Stimulated activated CD8-positive, alpha-beta memory T cell treated with anti-CD3 and anti-CD28 coated beads, Interleukin-4, amount 100 ng/mL, for 1 hour (primary cell): ENCODE data around the gene TNRC6C.
"Not testable (repeated sequence)": the region's sequence is repeated elsewhere in the genome, so short reads cannot be mapped to it uniquely, and the experiment has no call there.

ENCODE experiments used
- DNase-seq, 2 donors: peaks; one replicate each; pipeline ENCODE4 v3.0.0-alpha.2; 2020; ENCODE audit warnings: low read depth in 2 of 2, low spot score in 1 of 2

The TNRC6C gene

DNA sequence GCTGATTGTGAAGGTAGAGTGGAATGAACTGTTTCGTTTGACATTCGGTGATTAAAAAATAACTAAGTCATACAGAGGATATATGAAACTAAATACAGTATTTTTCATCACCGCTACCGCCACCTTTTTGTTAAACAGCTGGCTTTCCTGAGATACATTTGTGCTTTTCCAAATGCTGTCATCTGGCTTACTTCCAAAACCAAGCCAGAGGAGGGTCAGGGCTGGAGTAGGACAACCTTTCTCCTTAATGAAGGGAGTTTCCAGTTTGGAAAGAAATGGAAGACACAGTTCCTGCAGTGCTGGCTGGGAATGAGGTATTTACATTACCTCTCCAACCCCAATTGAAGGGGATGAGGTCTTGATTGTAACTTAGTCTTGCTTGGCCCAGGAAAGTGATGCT, 3.2 kb downstream of the TNRC6C start:
- no peak for DNase-seq

DNA sequence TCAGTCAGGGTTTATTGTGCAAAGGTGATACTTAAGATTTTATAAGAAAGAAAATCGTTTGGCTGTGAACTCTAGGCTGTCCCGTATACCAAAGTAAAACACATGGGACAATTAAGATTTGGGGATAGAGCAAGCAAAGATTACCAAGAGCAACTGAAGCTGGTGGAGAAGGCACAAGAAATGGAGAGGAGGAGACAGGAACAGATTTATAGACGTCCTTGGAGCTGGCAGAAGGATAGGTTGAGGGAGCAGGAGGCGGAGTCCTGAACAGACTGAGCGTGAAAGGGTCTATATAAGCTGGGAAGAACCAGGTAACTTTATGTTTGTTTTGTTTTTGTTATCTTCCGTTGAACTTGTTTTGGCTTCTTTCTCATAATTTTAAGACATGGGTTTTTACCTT, 3.8 kb downstream of the TNRC6C start:
- DNase-seq = no peak

DNA sequence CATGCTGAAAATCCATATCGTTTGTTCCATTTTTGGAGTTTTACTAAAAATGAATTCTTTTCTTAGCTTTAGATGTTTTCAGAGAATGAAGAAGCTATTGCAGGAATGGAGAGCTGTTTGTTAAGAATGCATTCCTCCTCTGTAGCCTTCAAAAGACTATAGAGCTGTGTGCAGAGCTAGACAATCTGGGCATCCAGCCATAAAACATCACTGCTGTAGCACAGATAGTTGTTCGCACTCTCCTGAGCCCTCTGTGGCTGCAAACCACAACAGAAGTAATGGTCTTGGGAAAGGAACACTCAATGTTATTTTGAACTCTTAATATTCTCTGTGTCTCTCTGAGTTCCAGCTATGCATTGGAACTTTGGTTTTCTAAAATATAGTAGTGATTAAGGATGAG, 4.9 kb downstream of the TNRC6C start:
- no peak for DNase-seq

DNA sequence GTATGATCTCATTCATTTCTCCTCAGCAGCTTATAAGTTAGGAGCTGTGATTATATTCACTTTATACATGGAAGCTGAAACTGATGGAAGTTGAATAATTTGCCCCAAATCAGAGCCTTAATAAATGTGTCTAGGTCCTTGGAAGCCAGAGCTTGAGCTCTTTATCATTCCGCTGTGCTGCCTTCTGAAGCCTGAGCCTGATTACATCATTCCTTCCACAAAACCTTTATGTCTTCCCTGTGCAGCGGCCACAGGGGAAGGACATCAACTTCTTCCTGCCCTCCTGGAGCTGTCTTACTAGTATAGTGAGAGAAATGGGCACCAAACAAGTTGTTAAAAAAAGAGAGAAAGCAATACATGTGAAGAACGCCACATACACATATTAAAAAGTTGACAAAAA, 6.8 kb downstream of the TNRC6C start:
- no peak for DNase-seq

DNA sequence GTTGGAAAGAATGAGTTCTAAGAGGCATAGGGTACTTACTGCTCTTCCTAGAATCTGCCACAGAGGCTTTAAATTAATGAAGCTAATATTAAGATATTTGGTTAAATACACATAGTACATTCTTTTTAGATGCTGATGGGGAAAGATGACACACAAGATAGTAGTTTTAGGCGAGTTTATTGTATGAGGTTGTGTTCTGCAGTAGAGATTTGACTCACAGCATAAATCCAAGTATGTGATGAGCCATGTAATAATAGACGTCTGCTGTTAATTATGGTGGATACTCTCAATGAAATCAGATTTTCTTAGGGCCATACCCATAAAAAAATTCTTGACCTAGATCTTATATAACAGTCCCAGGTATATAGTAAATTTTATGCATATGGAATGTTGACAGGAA, 8.0 kb downstream of the TNRC6C start:
- no peak for DNase-seq

DNA sequence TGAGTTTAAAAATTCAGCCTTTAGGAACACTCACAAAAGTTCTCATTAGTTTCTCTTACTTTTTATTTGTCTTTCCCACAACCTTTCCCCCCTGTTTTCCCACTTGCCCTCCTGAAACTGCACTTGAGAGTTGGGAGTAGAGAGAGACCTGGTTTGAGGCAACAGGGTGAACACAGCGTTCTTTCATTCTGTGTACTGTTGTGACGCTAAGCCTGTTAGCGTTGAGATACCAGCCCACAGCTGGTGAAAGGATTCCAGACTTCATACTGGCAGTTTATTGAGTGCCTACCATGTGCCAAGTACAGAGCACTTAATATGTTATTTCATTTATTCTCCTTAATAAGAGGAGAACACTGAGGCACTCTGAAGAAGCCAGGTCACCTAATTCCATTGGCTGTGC, 10.3 kb downstream of the TNRC6C start:
- no peak for DNase-seq

DNA sequence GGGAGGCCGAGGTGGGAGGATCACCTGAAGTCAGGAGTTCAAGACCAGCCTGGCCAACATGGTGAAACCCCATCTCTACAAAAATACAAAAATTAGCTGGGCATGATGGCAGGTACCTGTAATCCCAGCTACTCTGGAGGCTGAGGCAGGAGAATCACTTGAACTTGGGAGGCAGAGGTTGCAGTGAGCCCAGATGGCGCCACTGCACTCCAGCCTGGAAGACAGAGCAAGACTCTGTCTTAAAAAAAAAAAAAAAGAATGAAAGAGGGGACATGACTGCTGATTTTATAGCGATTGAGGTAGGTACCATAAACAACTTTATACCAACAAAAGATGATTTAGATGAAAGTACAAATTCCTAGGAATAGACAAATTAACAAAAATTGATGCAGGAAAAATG, 13.8 kb downstream of the TNRC6C start:
- not testable (repeated sequence) for DNase-seq

DNA sequence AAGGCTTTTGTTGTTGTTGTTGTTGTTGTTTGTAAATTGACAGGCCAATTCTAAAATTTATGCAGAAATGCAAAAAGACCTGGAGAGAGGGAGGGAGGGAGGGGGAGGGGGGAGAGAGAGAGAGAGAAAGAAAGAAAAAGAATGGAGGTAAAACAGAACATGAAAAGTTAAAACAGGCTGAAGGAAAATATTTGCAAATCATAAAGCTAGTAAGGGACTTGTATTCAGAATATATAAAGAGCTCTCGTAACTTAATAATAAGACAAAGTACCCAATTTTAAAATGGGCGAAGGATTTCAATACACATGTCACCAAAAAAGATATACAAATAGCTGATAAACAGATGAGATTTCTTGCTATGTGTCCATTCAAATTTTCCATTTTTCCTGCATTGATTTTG, 15.4 kb downstream of the TNRC6C start:
- no peak for DNase-seq

DNA sequence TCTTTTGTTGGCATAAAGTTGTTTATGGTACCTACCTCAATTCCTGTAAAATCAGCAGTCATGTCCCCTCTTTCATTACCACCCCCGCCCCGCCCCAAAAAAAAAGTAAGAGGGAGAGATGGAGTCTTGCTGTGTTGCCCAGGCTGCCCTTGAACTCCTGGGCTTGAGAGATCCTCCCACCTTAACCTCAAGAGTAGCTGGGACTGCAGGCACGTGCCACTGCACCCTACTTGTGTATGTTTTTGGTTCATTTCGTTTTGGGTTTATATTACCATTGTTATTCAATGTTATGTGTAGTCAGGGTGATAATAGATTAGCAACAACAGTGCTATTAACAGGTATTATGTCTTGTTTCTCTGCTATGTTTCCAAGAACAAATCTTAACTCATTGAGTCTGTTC, 15.9 kb downstream of the TNRC6C start:
- no peak for DNase-seq

DNA sequence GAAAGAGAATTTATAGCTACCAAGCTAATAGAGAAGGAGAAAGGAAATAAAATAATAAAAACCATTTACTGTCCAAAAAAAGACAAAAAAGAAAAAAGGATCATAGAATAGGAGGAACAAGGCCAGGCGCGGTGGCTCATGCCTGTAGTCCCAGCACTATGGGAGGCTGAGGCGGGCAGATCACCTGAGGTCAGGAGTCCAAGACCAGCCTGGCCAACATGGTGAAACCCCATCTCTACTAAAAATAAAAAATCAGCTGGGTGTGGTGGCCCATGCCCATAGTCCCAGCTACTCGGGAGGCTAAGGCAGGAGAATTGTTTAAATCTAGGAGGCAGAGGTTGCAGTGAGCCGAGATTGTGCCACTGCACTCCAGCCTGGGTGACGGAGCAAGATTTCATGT, 23.9 kb downstream of the TNRC6C start:
- not testable (repeated sequence) for DNase-seq

DNA sequence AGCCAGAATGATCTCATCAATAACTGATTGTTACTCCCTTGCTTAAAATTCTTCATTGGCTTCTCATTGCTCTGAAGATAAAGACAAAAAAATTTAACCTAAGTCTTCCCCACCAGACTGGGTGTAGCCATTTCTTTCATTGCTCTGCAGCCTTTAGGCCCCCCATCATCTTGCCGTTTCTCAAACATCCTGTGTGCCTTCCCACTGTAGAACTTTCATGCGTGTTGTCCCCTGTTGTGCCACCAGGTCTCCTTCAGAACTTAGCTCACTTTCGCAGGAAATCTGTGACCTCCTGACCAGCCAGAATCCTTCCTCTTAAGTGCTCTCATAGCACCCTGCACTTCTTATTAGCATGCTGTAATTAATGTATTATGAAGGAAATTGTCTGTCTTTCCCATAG, 31.8 kb downstream of the TNRC6C start:
- no peak for DNase-seq

DNA sequence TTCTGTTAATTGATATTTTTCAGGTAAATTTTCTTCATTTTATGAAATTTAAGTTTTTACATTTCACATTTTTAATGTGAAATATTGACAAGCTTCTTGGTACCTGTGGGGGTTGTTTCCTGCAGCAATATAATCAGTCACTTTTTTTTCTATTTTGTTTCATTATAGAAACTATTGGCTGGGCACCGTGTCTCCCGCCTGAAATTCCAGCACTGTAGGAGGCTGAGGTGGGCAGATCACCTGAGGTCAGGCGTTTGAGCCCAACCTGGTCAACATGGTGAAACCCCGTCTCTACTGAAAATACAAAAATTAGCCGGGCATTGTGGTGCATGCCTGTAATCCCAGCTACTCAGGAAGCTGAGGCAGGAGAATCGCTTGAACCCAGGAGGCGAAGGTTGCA, 35.2 kb downstream of the TNRC6C start:
- DNase-seq = not testable (repeated sequence)

DNA sequence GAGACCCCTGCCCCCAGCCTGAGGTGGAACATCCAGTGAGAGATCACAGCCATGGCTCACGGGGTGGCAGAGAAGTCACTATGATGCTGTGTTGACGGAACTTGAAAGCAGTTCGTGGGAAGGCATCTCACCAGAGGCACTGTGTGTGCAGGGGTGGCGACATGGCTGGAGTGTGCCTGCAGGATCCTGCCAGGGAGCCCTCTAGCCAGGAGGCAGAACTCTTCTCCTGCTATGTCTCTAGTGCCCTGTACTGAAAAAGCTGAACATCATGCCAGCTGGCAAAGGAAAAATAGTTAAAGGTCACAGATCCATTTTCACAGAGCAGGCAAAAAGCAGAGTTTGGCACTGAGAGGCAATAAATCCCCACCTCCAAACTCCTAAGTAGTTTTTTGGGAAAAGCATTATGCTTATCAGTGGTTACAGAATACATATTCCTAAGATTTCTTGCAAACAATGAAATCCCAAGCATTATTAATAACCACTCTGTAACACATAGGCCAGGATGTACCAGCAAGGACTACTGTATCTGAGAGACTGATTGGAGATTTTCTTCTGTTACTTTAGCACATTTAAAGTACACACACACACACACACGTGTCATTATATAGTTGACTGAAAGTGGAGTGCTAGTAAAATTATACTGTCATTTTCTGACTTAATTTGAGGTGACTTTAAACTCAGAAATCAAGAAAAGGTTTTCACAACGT, 36.8 kb downstream of the TNRC6C start:
- no peak for DNase-seq

DNA sequence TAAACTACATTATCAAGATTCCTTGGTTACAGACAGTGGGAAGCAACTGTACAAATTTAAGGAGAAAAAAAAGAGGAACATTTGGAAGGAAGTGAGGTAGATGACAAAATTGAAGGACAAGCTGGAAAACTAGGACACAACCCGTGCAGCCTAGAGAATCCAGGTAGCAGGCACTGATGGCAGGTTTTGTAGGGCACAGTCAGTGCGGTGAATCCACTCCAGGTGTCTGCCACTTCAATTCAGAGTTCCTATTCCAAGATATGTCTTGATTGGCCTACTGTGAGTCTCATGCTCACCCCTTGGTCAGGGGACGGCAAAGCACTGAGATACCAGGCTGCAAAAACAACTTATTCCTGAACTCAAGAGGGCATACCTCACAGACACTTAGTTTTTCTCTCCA, 37.8 kb downstream of the TNRC6C start:
- DNase-seq = no peak

DNA sequence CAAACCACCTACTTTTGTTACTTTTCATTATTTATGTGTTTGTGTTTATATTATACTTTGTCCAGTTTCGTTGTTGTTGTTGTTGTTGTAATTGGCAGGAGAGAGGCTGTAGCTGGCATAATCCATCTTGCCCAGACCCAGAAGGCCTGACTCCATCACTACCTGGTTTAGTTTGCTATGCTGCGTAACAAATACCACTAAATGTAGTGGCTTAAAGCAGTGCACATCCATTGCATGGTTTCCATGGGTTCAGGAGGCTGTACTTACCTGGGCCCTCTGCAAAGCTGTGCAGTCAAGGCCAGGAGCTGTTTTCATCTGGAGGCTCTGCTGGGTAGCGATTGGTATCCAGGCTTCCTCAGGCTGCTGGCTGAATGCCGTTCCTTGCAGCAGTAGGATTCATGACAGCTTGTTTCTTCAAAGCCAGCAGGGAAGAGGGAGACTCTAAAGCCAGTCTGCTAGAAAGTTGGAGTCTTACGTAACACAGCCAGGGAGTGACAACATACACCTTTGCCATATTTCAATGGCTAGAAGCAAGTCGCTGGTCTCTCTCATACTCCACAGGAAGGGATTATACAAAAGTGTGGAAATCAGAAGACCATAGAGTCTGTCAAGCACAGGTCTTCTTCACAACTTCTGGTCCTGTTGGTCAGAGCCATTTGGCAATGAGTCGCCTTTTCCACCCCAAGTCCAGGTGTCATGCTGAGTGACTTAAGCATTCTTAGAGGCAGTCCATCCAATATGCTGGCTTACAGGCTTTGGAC, 41.1 kb downstream of the TNRC6C start:
- DNase-seq = no peak

DNA sequence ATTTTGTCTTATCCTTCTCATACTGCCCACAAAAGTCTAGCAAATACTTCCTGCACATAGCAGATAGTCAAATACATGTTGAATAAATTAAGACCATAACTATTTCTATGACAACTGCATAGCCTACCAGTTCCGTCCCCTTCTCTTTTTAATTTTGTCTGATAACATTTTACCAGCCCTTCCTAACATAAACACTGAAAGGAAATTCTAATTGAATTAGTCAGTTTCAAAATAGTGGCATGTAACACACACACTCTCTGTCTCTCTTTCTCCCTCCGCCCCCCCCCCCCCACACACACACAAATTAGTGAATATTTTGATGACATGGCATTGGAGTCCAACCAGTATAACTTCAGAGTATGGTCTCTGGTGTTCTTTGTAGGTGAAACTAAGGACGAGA, 41.8 kb downstream of the TNRC6C start:
- no peak for DNase-seq

DNA sequence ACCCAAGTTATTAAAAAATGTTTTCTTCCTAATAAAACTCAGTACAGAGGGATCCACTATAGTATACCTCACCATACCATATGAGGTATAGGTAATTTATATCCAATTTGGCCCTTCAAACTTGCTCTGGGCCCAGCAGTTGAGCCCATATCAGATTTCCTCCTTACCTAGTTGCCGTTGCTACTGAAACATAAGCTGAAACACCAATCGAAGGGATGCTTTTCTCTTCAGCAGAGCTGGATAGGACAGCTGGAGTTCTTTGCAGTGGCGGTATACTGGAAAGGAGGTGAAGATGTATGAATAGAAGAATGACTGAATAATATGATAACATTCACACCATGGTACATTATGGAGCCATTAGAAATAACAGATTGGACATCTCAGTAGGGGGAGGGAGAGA, 42.7 kb downstream of the TNRC6C start:
- no peak for DNase-seq

DNA sequence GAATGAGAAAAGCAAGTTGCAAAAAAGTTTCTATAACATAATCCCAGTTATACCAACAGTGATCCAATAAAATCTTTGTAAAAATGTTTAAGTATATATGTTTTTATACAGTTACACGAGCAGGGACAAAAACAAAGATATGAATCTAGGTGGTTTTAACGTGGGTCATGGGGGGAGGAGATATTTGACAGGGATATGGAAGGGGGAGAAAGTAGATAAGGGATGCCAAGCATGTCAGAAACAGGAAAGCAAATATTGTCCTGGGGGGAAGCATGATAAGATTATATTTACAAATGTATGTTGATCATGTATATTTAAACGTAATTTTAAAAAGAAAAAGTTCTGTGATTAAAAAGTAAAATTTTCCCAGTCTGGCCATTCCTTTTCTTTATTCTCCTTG, 43.1 kb downstream of the TNRC6C start:
- DNase-seq = no peak

DNA sequence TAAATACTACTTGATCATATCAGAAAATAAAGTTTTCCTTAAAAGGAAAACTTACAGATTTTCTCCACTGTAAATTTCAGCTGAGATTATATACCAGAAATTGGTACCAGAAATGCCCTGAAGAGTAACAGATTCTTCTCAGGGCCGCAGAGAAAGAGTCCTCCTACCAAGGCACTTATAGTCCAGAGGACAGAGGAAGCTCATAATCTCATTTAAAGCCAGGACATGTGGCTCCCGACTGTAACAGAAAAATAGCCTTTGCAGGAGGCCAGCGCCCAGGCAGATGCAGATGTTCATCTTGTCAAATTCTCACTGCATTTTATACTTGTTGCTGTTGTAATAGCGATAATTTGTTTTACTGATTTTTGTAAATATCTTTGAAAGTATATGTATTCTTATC, 43.7 kb downstream of the TNRC6C start:
- DNase-seq = no peak

DNA sequence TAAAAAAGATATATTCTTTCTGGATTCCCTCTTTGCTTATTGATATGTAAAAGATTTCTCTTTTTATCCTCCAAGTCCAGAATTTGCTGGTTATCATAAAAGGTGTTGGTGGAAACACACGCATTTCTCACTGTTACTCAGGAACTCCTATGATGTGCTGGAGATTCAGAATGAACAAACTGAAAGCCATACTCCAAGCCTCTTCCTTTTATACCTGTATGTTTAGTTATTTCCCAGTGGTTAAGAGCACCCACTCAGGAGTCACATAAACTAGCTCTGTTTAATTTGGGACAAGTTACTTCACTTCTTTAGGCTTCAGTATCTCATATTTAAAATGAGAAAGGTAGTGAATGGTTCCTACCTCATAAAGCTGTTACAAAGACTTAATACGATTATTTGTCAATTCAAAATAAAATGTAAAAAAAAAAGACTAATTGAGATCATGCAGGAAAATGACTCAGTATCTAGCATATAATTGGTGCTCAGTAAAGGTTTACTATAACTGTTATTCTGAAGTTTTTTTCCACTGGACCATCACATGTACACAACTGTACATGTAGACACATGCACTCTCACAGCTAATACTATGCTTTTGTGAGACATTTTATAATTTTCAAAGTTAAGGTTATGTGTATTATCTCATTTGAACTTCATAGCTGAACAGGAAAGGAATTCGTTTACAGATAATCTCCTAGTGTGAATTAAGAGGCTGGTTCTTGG, 47.1 kb downstream of the TNRC6C start:
- DNase-seq = no peak

DNA sequence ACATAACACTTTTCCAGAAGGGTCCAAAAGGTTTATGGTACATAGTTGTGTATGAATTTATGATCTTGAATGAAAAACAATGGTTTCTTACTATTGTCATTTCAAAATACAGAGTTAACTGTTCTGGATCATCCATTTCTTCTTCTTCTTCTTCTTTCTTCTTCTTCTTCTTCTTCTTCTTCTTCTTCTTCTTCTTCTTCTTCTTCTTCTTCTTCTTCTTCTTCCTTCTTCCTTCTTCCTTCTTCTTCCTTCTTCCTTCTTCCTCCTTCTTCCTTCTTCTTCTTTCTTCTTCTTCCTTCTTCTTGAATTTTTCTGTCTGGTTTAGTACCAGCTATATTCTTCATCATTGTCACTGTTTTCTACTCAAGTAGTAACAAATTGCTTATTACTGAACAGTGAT, 47.8 kb downstream of the TNRC6C start:
- no peak for DNase-seq

DNA sequence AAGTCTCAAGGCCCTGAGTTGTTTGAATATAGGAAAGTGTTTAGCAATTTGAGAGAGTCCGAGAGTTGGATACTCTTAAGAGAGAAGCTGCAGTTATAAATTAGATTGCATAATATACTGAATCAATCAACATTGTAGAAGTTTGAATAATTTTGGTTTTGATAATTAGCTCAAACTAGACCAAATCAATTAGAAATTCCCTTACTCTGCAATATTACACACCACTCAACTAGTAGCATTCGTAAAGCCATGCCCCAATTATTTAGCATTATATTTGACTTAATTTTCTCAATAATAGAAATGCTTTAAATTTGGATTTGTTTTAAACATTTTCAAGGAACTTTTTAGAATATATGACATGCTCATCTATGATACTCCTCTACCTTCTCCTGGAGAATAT, 49.1 kb downstream of the TNRC6C start:
- no peak for DNase-seq
